Nephron (organoid): ENCODE measurements around the gene PFKFB4.

Experiments used
- H3K27ac Mint-ChIP-seq, 3 experiments: 2 replicates each; pipeline ENCODE4 v1.8.0; 2020; ENCODE audit warnings: mixed read lengths in 3 of 3, mild to moderate bottlenecking in 2 of 3, moderate library complexity in 1 of 3
- H3K27me3 Mint-ChIP-seq: 2 replicates; pipeline ENCODE4 v1.8.0; 2021; ENCODE audit warnings: low read depth, mild to moderate bottlenecking, moderate library complexity, mixed read lengths
- H3K36me3 Mint-ChIP-seq: 2 replicates; pipeline ENCODE4 v1.8.0; 2020; ENCODE audit warnings: low read depth, mixed read lengths
- H3K4me1 Mint-ChIP-seq: 2 replicates; pipeline ENCODE4 v1.8.0; 2020; ENCODE audit warnings: mixed read lengths
- H3K4me3 Mint-ChIP-seq, 3 experiments: 2 replicates each; pipeline ENCODE4 v1.8.0; 2020; ENCODE audit warnings: mild to moderate bottlenecking in 3 of 3, mixed read lengths in 3 of 3, moderate library complexity in 2 of 3
- H3K9me3 Mint-ChIP-seq: 2 replicates; pipeline ENCODE4 v1.8.0; 2020; ENCODE audit warnings: mixed read lengths
- CTCF ChIP-seq, 3 experiments: fragments of 200-600 bp; sonication (generic); IDR thresholded peaks; one replicate each; pipeline ENCODE4 v1.5.0; 2021; ENCODE audit warnings: antibody characterized with exemption in 3 of 3; ENCODE audit not compliant: unreplicated experiment in 3 of 3

Gene PFKFB4

GRCh38 chr3:48598323-48599076, 41.9 kb upstream of the PFKFB4 start:
- TF ChIP-seq CTCF (IDR thresholded peaks at IDR 0.05; ENCODE audit: unreplicated experiment in 3 of 3) = no peak
- H3K4me1 Mint-ChIP-seq = peaks cover 31% of the 10 kb centered on the region
- peaks cover 42% of the 10 kb centered on the region for H3K36me3 Mint-ChIP-seq
- H3K27me3 Mint-ChIP-seq = no peaks in the 10 kb centered on the region
- peak overlapping the region; percentile 75 to 85 (median 78) for H3K27ac Mint-ChIP-seq
- H3K4me3 Mint-ChIP-seq = peak overlapping the region; percentile 28 to 49 (median 30)
- no peaks in the 10 kb centered on the region for H3K9me3 Mint-ChIP-seq

- Mint-ChIP-seq H3K27me3 (no peaks in the 10 kb centered on the region), H3K9me3 (no peaks in the 10 kb centered on the region), H3K4me3 (no peak overlapping the region), H3K27ac (peak overlapping the region in 2 of 3 experiments; percentile 57 to 78), H3K36me3 (peaks cover 33% of the 10 kb centered on the region), H3K4me1 (peaks cover 31% of the 10 kb centered on the region)
- TF ChIP-seq CTCF (IDR thresholded peaks at IDR 0.05; ENCODE audit: unreplicated experiment in 3 of 3) = no peak
Observed at GRCh38 chr3:48597408-48597800, 40.8 kb upstream of the PFKFB4 start.

GRCh38 chr3:48596676-48597407, 40.2 kb upstream of the PFKFB4 start:
- TF ChIP-seq CTCF (IDR thresholded peaks at IDR 0.05; ENCODE audit: unreplicated experiment in 3 of 3) = no peak
- H3K27ac Mint-ChIP-seq = peak overlapping the region in 2 of 3 experiments; percentile 57 to 78
- H3K4me1 Mint-ChIP-seq = peaks cover 31% of the 10 kb centered on the region

GRCh38 chr3:48596157-48596556, 39.6 kb upstream of the PFKFB4 start:
- no peak for TF ChIP-seq CTCF (IDR thresholded peaks at IDR 0.05; ENCODE audit: unreplicated experiment in 3 of 3)
- Mint-ChIP-seq H3K27me3 (no peaks in the 10 kb centered on the region), H3K4me3 (peak overlapping the region in 1 of 3 experiments; percentile 14), H3K27ac (peak overlapping the region; percentile 41 to 57 (median 46)), H3K36me3 (peaks cover 30% of the 10 kb centered on the region), H3K9me3 (no peaks in the 10 kb centered on the region), H3K4me1 (peaks cover 31% of the 10 kb centered on the region)

More at GRCh38 chr3:48596676-48597407, 40.2 kb upstream of the PFKFB4 start:
- H3K27me3 Mint-ChIP-seq = no peaks in the 10 kb centered on the region
- H3K36me3 Mint-ChIP-seq = peaks cover 30% of the 10 kb centered on the region
- no peak overlapping the region for H3K4me3 Mint-ChIP-seq
- no peaks in the 10 kb centered on the region for H3K9me3 Mint-ChIP-seq

- H3K4me1 Mint-ChIP-seq = peaks cover 31% of the 10 kb centered on the region
- H3K36me3 Mint-ChIP-seq = peaks cover 26% of the 10 kb centered on the region
- no peaks in the 10 kb centered on the region for H3K27me3 Mint-ChIP-seq
- no peak for TF ChIP-seq CTCF (IDR thresholded peaks at IDR 0.05; ENCODE audit: unreplicated experiment in 3 of 3)
- H3K9me3 Mint-ChIP-seq = no peaks in the 10 kb centered on the region
- H3K4me3 Mint-ChIP-seq = no peak overlapping the region
- peak overlapping the region; percentile 41 to 57 (median 46) for H3K27ac Mint-ChIP-seq
Observed at GRCh38 chr3:48595526-48596121, 39.0 kb upstream of the PFKFB4 start.
